Right lobe of liver (tissue), 6 donors: ENCODE measurements around the gene RNF111. TPM values are rescaled to one million over a fixed set of nuclear protein-coding genes. Genes with fewer than 3 reads are reported as not detected.
A peak's percentile ranks its signal among the peaks of the same experiment; 100 is the strongest.

Experiments used
- ATAC-seq, 4 donors: fragments of 200-7000 bp; cut with Tn5 transposase; one replicate each; pipeline ENCODE4 v1.9.1; 2020; ENCODE audit warnings: mild to moderate bottlenecking in 4 of 4, moderate library complexity in 4 of 4
- DNase-seq, 3 donors: peaks; one replicate each; pipeline ENCODE4 v3.0.0-alpha.2; 2020
- H3K27ac ChIP-seq, 3 donors: fragments of 200-600 bp; one replicate each; pipeline ENCODE4 v1.8.0; 2022
- H3K27me3 ChIP-seq, 2 donors: fragments of 200-600 bp; one replicate each; pipeline ENCODE4 v1.8.0; 2022
- H3K36me3 ChIP-seq, 4 donors: fragments of 200-600 bp; sonication (generic) in 1 of 4; one replicate each; pipeline versions ENCODE4 v1.5.1 to v1.8.0; 2017 to 2022; ENCODE audit warnings: control low read depth in 1 of 4
- H3K4me1 ChIP-seq, 4 donors: fragments of 200-600 bp; sonication (generic) in 1 of 4; one replicate each; pipeline versions ENCODE4 v1.5.1 to v1.8.0; 2017 to 2022; ENCODE audit warnings: control low read depth in 1 of 4
- H3K4me3 ChIP-seq, 3 donors: fragments of 200-600 bp; one replicate each; pipeline ENCODE4 v1.8.0; 2022
- H3K9me3 ChIP-seq, 4 donors: fragments of 200-600 bp; sonication (generic) in 1 of 4; one replicate each; pipeline versions ENCODE4 v1.5.1 to v1.8.0; 2017 to 2022; ENCODE audit warnings: control low read depth in 1 of 4
- CTCF ChIP-seq, 4 donors: fragments of 200-600 bp in 3 of 4; fragments of 450-650 bp in 1 of 4; IDR thresholded peaks; one replicate each; pipeline versions ENCODE4 v1.5.1 to v1.8.0; 2016 to 2022; ENCODE audit warnings: antibody characterized with exemption in 4 of 4, mild to moderate bottlenecking in 2 of 4
- POLR2A ChIP-seq: fragments of 450-650 bp; IDR thresholded peaks from one replicate; pipeline ENCODE4 v1.6.1; 2017; ENCODE audit warnings: antibody characterized with exemption, mild to moderate bottlenecking
- WGBS: methylation state at CpG from one replicate; pipeline ENCODE4 v1.1.6; 2018; ENCODE audit warnings: low coverage, low lambda C conversion rate; ENCODE audit not compliant: insufficient coverage; ENCODE audit errors: missing lambda C conversion rate; 5-methylcytosine and 5-hydroxymethylcytosine counted together
- intact Hi-C, 2 donors: fragments of 100-400 bp; cut with DNase I; formaldehyde crosslinking; loops; one replicate each; pipeline versions ENCODE4 v1.11.2 to v1.14.1; 2022
- total RNA-seq, 6 experiments: library from RNA; depleted of rRNA in 2 of 6; stranded (reverse); fragments of >200 nt in 2 of 6; fragmentation: NEBNext Ultra II Directional in 3 of 6; extraction: Animal tissue kit (Norgen Biotek cat#: 25700) in 3 of 6; gene quantifications; one replicate each; pipeline versions ENCODE4 v1.1.0 to v1.2.4, GENCODE V29; 2016 to 2023
- donor health status: DM: no; HTN: yes; CAD: no.
- donor health status: DM: no; HTN: no; CAD: no.
- donor health status: DM: no; HTN: no; CAD: no.
- donor health status: DM: no; HTN: yes; CAD: no.
- donor health status: DM: no; HTN: yes; CAD: no.

RNF111 gene
- total RNA-seq, 6 experiments from 2014 or later: 7.3 to 19.1 (median 13.4) TPM

- ATAC-seq: no peak
- H3K9me3 ChIP-seq: no peaks in the 10 kb centered on the region
- H3K27me3 ChIP-seq: no peaks in the 10 kb centered on the region
- no peaks in the 10 kb centered on the region for H3K4me1 ChIP-seq
- no peak overlapping the region for H3K4me3 ChIP-seq
- DNase-seq: no peak
- intact Hi-C loops: no loop called here
- 68% methylated on average over 3 of the region's 3 CpGs for WGBS
- TF ChIP-seq CTCF (IDR thresholded peaks at IDR 0.05) (no peak), POLR2A (no peak)
- no peaks in the 10 kb centered on the region for H3K36me3 ChIP-seq
- no peak overlapping the region for H3K27ac ChIP-seq
Measured at GRCh38 chr15:58966698-58967097, 20.8 kb upstream of the RNF111 start.

GRCh38 chr15:58967479-58967878 lies 20.0 kb upstream of the RNF111 start:
- intact Hi-C loops: no loop called here
- H3K4me3 ChIP-seq: no peak overlapping the region
- no peak for TF ChIP-seq CTCF (IDR thresholded peaks at IDR 0.05)
- TF ChIP-seq POLR2A: no peak

GRCh38 chr15:58977887-58978286 lies 9.6 kb upstream of the RNF111 start:
- DNase-seq: no peak

More at GRCh38 chr15:58967479-58967878, 20.0 kb upstream of the RNF111 start:
- Histone ChIP-seq H3K27me3 (no peaks in the 10 kb centered on the region), H3K36me3 (no peaks in the 10 kb centered on the region), H3K9me3 (no peaks in the 10 kb centered on the region), H3K27ac (no peak overlapping the region), H3K4me1 (no peaks in the 10 kb centered on the region)
- DNase-seq: no peak
- ATAC-seq: no peak
- 100% methylated on average over 1 of the region's 2 CpGs for WGBS

GRCh38 chr15:58980351-58980939 lies 7.0 kb upstream of the RNF111 start:
- Histone ChIP-seq H3K9me3 (no peaks in the 10 kb centered on the region), H3K27ac (no peak overlapping the region), H3K36me3 (no peaks in the 10 kb centered on the region), H3K4me3 (no peak overlapping the region), H3K4me1 (peaks cover 0 to 4% (median 0%) of the 10 kb centered on the region in 4 donors), H3K27me3 (no peaks in the 10 kb centered on the region)
- intact Hi-C loops: no loop called here
- 2% methylated on average over 5 of the region's 5 CpGs for WGBS
- peak; percentile 52 to 69 (median 60) for ATAC-seq
- TF ChIP-seq CTCF (IDR thresholded peaks at IDR 0.05) (peak; percentile 57 to 65 (median 61)), POLR2A (no peak)
- no peak for DNase-seq

More at GRCh38 chr15:58977887-58978286, 9.6 kb upstream of the RNF111 start:
- H3K27ac ChIP-seq: no peak overlapping the region
- ATAC-seq: no peak
- TF ChIP-seq POLR2A (no peak), CTCF (IDR thresholded peaks at IDR 0.05) (no peak)
- H3K4me1 ChIP-seq: peaks cover 0 to 4% (median 0%) of the 10 kb centered on the region in 4 donors
- H3K4me3 ChIP-seq: no peak overlapping the region
- no peaks in the 10 kb centered on the region for H3K36me3 ChIP-seq
- intact Hi-C loops: loop anchor here in 1 of 2 donors (10.0 kb wide), 1 partner anchor 517 kb away; no protein-coding TSS in a partner anchor
- H3K9me3 ChIP-seq: no peaks in the 10 kb centered on the region
- no peaks in the 10 kb centered on the region for H3K27me3 ChIP-seq
